ENCODE measurements around the gene FLAD1.

Gene FLAD1

GRCh38 chr1:154982897-154983648 is at the start of gene FLAD1:
Gene FLAD1 (plus strand): TSS chr1:154983344. CDS start chr1:154983695, 351 bp downstream.
- DNase-seq = peak; percentile 100

GRCh38 chr1:154934358-154934948 is 48.7 kb upstream of the FLAD1 start:
- no peak for DNase-seq

GRCh38 chr1:154935749-154936554 is 47.2 kb upstream of the FLAD1 start:
- no peak for DNase-seq

DNA sequence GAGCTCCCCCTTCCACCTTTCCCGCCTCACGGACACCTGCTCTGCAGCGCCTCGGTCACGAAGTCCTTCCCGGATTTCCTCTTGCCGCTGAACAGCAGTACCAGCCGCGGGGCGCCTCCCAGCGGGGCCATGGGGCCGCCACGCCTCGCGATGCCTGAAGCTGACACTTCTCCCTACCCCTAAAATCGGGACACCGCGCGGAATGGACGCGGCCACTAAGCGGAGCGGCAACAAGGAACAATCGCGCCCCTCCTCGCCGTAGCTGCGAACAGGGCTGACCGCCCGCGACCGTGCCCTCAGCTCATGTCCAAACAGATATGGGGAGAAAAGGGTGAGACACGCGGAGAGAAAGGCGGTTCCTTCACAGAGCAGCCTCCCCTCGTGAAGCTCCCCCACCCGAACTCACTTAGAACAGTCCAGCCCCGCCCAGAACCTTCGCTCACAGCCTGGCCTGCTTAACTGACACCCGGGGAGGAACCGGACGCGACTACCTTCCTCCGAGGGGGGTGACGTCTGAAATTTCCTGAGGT is 46.5 kb upstream of the FLAD1 start, which contains the start of gene PMVK:
Gene PMVK, minus strand, starts transcription at position 165 of the 530 bp plus-strand sequence. Its CDS starts 34 bp downstream, at position 131.
- peak; percentile 96 to 97 for DNase-seq

GRCh38 chr1:154937085-154937987 is 45.8 kb upstream of the FLAD1 start:
- DNase-seq = peak; percentile 91 to 94

DNA sequence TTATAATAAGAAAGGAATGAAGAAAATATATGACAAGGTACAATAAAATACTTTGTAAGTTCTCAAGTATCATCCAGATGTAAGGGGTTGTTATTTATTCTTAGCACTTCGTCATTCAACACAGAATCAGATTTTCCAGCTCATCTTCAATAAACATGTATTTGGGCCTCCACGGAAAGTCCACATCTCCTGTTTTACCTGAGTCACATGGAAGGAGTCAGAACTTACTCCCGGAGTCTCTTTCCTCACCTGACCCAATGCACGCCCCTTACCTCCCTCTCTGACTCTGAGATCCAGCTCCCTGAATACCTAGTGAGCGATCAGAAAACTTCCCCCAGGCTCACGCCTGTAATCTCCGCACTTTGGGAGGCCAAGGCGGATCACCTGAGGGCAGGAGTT is 45.2 kb upstream of the FLAD1 start:
- no peak for DNase-seq

DNA sequence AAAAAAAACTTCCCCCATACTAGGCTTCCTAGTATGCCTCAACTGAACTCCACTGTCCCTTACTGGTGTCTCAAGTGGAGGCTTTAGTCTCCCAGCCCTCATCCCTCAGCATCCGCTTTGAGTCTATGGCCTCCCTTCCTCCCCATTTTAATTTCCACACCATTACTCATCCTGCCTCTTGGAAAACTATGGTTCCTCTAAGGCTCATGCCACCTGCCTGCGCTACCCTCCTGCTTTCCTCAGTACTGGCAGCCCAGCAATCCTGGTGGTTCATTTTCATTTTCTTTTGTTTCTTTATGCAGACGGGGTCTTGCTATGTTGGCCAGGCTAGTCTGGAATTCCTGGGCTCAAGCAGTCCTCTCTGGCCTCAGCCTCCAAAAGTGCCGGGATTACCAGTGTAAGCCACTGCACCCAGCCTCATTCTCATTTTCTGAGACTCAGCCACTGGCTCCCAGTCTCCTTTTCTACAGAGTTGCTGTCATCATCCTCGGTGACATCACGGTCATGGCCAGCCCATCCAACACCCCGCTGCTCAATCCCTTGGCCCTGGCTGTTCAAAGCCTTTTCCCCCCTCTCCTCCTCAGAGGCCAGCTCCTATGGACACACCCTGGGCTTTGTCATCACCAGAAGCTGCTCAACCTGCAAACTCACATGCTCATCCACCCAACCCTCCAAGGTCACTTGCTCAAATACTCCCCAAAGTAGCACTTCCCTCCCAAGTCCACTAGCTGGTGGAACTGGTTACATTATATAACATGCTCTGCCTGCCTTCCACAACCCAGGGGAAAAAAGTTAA is 44.3 kb upstream of the FLAD1 start:
- DNase-seq = no peak

- DNase-seq = no peak
Observed at GRCh38 chr1:154940213-154940560, 43.0 kb upstream of the FLAD1 start.

DNA sequence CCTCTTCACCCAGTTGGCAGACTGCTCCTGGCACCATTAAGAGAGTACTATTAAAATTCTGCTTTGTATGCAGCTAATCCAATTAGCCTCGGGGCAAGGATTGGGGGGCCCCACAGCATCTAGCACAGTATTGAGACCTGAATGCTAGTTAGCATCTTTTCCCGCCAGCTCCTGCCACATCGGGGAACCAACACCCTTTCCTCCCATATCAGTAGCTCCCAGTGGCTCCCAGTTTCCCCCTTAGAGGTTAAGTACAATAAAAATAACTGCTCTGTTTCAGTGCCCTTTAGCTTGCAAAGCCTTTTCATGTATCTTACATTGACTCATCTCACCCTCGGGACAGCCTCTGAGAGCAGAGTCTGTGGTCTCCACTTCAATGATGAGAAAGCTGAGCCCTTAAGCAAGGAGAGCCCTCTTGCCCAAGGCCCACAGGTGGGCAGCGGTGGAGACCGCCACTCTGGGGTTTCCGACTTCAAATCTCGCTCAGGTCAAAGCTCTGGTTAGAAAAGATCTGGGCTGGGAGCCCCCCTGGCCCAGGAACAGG is 42.4 kb upstream of the FLAD1 start:
- DNase-seq = no peak

- DNase-seq = no peak
Observed at GRCh38 chr1:154941333-154942013, 41.7 kb upstream of the FLAD1 start.

GRCh38 chr1:154943649-154944400 is 39.3 kb upstream of the FLAD1 start:
- DNase-seq = peak; percentile 47 to 64

- no peak for DNase-seq
Observed at GRCh38 chr1:154944401-154945159, 38.6 kb upstream of the FLAD1 start.

DNA sequence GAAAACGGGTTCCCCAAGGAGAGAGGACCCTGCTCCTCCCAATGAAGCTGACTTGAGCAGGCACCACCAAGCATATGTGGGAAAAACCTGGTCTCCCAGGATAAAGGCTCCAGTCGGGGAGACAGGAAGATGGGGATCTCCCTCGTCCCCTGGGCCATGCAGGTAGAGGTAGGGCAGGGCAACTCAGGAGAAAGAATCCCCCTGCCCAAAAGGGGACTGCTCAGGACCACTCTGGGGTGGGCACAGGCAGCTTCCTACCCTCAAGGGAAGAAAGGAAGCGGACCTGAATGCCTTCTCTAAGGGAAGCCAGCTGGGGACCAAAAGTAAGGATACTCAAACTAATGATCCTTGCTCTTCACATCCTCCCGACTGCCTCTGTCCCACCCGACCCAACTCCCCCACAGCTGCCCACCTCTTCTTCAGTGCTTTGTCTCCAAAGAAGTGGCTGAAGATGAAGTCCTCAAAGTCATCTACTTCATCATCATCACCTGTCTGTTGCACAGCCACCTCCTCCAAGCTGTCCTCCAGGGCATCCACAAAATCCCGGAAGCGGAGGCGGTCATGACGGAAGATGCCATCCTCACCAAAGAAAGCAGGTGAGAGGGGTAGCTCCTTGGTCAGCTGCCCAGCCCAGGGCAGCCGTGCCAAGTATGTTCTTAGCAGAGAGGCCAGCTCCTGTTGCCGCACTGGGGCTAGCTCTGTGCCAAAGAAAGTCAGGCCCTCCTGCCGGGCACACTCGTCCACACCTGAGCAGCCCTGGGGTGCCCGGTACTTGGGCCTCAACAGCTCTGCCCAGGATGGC is 37.8 kb upstream of the FLAD1 start:
- DNase-seq = no peak

- no peak for DNase-seq
Observed at GRCh38 chr1:154945962-154946850, 36.9 kb upstream of the FLAD1 start.

- no peak for DNase-seq
Observed at GRCh38 chr1:154948079-154948478, 35.1 kb upstream of the FLAD1 start.

- DNase-seq = no peak
Observed at GRCh38 chr1:154951901-154952657, 31.1 kb upstream of the FLAD1 start.
